Pons (tissue), 1 donor: Measurements from ENCODE around the gene ANGPT4.
A peak's percentile ranks its signal among the peaks of the same experiment; 100 is the strongest.
"Not testable (repeated sequence)": the region's sequence is repeated elsewhere in the genome, so short reads cannot be mapped to it uniquely, and the experiment has no call there.

Experiments
- DNase-seq: peaks from one replicate; pipeline ENCODE4 v3.0.0-alpha.2; 2016; ENCODE audit warnings: low spot score

The ANGPT4 gene

DNA sequence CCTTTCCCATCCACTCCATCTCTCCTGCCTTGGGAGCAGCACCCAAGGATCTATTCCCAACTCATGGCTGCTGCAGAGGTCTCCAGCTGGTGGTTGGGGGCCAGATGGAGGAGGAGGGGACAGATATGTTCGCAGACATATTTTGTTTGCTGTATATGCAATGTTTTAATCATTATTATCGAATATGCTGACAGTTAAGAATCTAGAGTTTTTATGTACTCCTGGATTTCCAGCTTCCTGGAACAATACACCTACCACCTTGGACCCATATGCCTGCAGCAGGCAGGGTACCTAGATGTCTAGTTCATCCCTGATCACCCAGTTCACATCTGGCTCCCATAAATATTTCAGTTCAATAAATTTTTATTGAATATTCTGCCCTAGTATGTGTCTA, 73.6 kb downstream of the ANGPT4 start:
- no peak for DNase-seq

DNA sequence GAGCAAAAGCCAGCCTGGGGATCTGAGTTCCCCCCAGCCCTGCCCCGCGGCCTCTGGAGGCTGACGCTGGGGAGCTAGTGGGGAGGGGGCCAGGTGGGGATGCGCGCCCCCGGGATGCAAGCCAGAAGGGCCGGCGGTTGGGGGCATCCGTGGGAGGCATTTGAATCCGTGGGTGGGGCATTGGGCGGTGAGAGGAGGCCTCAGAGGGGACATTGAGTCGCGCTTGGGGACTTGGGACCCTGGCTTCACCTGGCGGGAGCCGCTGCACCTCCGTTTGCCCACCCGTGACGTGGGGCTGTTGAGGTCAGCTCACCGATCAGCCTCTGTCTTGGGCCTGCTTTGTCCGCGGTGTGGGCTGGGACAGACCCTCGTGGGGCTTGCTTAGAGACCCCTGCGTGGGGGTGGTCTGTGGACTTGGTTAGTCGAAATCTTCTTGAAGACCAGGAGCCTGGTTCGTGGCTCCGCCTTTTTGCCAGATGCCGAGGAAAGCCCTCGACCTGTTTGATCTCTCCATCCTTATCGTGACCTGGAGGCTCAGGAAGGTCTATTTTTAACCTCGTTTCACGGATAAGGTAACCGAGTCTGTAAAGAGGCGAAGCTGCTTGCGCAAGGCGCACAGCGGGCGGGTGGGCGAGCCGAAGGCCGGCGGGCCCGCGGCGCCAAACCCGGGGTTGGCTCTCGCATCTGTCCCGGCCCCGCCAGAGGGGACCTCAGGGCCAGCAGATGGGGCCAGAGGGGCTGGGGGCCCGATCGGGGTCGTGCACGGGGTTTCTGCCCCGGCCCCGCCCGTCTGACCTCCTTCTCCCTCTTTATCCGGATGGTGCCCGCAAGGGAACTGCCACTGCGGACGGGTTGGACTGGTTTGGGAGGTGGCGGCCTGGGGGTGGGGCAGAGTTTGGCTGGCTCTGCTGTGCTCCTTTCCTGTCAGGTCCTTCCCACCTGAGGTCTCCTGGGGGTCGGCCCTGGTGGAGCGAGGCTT, 74.3 kb downstream of the ANGPT4 start:
- DNase-seq = no peak

DNA sequence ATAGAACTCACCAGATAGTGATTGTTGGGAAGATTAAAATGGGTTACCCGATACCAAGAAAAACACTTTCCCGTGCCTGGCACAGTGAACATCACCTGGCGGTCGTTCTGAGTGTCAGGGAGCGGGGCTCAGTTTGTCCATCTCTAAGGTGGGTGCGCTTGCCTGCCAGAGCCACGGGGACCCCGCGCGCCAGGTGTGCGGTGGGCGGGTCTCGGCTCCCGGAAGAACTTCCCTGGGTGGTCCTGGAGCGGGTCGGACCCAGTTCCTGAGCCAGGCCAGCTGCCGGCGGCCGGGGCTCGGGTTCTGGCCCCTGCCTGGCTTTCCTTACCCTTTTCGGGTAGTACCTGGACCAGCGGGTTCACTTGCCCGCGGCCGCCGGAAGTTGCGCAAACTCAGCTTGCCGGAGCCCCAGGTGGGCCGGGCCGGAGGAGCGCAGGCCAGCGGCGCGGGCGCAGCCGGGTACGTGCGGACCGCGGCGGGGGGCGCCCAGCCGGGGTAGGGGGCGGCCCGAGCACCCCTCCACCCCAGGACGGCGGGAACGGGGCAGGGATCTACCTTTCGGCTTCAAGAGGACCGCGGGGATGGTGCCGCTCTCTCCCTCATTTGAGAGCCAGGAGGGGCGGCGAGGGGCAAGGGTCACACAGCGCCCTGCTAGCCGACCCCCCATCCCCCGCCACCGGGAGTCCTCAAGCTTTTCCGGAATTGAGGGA, 75.1 kb downstream of the ANGPT4 start:
- DNase-seq = no peak

DNA sequence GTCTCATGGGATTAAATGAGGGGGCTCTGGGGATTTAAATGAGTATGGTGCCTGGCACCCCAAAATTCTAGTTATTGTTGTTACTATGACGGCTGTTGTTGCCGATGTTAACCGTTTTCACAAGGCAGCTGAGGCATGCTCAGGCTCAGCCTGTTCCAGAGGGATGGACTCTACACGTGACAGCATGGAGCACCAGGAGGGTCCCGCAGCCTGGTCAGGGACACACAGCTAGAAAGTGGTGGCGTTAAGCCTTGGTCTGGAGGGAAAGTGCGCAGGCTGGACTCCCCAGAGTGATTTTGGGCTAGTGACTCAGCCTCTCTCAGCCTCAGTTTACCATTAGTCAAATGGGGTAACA, 75.7 kb downstream of the ANGPT4 start:
- no peak for DNase-seq

DNA sequence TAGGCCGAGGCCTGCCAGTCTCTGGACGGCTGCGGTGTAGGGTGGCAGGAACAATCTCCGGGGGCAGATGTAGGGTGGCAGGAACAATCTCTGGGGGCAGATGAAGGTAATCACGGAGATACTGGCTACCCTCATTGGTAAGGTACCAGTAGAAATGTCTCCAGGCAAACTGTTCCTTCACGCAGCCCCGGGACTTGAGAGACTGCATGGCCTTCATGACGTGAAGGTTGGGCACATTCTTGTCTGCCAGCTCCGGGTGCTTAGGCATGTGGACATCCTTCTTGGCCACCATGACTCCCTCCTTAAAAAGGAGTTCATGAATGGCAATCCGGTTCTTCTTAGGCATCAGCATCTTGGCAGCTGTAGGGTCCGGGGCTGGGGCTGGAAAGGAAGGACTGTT, 76.5 kb downstream of the ANGPT4 start:
- DNase-seq = no peak

DNA sequence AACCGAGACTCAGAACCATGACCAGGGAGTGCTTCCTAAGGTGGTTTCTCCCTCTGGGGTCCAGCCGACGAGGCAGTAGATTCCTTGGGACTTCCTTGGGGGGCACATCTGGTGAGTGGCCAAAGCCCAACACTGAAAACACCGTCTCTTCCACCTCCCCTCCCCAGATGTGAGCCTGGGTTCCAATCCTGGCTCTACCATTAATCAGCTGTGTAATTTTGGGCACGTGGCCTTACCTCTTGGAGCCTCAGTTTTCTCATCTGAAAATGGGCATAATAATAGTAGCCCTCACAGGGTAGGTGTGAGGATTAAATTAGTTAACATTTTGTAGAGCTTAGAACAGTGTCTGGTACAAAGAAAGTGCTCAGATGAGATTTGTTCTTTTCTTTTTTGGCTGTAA, 77.1 kb downstream of the ANGPT4 start:
- no peak for DNase-seq

DNA sequence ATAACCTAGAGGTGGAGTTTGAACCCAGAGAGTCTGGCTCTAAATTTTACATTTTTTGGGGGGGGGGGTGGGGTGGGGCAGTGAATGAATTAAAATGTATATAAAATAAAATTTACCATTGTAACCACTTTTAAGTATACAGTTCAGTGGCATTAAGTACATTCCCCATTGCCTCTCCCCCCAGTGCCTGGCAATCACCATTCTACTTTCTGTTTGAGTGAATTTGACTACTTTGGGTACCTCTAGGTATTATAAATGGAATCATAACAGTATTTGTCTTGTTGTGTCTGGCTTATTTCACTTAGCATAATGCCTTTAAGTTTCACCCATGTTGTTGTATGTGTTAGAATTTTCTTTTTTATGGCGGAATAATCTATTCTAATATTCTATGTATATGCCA, 79.9 kb downstream of the ANGPT4 start:
- DNase-seq = no peak

DNA sequence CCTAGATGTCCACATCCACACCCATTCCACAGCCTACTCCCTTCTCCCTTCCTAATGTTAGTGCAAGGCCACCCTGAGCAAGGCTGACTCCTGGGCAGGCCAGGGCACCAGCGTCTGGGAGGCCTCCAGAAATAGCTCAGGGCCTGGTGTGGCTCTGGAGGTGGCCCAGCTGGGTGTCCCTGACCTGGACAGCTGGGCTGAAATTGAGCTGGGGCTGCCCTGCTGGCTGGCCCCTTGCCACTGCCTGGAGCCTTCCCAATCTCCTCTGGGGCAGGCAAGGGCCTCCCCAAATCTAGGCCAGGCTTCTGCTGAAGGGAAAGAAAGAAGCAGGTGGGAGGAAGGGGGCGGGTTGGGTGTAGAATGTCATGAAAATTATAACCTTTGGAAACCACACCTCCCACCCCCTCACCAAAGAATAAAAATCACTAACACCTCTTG, 80.5 kb downstream of the ANGPT4 start:
- DNase-seq = no peak

DNA sequence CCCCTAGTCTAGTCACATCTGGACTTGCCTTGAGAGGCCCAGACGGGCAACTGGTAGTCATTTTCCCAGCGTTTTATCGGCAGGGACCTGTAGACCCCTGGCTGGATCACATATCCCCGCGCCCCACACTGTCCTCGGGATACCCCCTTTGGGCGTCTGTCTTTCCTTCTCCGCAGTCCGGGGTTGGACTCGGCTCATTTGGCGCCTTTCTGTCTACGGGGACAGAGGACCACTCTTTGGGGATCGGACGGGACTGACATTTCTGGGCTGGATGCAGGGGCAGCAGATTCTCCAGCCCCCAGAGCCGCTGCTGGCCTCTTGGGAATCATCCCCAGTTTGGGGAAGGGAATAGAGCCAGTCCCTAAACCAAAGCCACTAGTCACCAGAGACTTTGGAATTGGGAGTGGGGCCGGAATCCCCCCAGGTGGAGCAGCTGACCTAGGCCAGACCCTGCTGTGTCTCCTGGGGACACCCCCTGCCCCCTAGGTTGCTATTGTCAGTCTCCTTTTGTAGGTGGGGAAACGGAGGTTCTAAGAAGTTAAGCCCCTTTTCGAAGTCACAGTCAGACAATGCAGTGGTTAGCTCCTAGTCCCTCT, 81.9 kb downstream of the ANGPT4 start:
- no peak for DNase-seq

DNA sequence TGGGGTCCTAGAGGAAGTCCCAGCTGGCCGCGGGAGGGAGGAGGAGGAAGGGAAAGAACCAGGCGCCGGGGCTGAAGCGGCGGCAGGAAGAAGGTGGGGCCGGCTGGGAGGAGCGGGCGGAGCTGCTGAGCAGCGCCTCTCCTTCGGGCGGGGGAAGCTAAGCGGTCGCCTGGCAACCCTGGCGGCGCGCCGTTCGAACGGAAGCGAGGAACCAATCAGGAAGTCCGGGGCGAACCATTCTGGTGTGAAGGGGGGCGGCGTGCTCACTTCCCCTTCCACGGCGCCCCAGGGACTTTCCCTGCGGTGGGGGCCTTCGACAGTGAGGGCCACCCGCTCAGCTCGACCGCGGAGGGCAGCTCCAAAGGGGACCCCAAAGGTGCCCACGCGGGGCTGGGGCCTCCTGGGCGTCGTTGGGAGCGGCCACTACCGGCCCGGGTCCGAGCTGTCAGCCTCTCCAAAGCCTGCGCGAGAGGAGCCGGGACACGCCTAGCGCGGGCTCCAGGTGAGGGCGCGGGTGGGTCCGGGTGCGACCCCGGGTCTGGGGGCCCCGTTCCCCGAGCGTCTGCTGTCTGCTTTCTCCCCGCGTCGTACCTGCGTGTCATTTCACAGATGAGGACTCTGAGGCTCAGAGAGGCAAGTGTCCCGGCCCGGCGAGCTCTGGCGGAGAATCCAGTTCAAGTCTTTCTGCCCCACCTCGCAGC, 82.5 kb downstream of the ANGPT4 start, which contains the start of gene FAM110A:
FAM110A (plus strand) TSS at position 266 of the 701 bp plus-strand sequence. CDS start 11,090 bp downstream, outside the sequence.
- peak; percentile 86 for DNase-seq

DNA sequence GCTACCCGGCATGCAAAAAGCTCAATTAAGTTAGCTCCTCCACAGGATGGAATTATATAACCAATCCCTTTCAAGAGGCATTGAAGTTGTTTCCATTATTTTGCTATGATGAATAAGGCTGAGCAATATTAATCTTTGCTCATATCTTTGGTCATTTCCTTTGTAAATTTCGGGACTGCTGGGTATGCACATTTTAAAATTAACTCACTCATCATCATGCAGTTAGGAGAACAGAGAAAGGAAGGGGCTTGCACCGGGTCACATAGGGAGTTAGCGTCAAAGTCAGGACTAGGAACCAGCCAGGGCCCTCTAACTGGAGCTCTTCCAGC, 83.0 kb downstream of the ANGPT4 start:
- DNase-seq = no peak

DNA sequence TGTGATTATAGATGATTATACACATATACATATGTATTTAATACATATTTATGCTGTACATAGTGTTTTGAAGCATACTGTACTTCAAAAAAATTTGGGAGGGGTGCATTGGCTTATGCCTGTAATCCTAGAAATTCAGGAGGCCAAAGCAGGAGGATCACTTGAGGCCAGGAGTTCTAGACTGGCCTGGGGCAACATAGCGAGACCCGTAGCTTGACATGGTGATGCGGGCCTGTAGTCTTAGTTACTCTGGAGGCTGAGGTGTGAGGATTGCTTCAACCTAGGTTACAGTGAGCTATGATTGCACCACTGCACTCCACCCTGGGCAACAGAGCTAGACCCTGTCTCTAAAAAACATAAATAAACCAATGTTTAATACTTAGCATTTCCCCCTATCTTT, 84.2 kb downstream of the ANGPT4 start:
- DNase-seq = no peak

DNA sequence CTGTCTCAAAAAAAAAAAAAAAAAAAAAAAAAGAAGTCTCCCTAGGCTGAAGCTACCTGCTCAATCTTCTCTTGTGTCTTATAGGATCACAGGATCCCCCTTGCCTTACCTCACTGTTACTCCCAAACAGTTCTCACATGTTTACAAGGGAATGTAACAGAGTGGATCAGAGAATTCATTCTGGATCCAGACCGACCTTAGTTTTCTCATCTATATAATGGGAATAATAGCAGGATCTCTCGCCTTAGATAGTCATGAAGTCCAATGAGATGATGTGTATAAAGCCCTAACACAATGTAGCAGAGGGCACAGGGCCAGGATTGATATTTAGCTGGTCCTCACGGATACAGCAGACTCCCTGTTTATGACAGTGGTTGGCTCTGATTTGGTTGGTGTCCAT, 84.9 kb downstream of the ANGPT4 start:
- DNase-seq = no peak

DNA sequence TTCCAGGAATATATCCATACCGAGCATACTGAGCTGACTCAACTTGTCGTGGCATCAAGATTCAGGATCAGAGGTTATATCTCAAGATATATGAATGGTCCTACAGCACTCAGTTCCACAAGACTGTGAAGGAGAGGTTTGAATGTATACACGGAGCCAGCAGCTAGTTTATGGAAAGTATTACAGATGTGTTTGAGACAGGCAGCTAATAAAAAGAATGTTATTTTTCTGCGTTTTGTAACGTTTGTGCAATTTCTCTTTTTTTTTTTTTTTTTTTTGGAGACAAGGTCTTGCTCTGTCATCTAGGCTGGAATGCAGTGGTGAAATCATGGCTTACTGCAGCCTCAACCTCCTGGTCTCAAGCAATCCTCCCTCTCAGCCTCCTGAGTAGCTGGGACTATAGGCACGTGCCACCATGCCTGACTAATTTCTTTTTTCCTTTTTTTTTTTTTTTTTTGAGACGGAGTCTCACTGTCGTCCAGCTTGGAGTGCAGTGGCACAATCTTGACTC, 86.1 kb downstream of the ANGPT4 start:
- DNase-seq = no peak

DNA sequence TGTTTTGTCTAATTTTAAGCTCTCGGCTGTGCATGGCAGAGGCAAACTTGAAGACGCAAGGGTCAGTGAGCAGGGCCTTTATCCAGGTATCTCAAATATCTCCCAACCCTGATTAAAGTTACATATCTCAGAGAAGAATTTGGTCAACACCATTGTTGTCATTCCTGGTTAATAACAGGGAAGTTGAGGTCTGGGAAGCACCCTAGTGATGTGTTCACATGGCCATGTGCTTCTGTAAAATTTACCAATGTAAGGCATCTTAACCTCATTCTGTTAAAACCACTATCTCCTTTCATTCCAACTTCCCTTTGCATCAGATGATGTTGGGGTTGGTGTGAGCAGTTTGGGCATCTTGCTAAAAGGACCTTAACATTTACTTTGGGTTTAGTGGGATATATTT, 86.6 kb downstream of the ANGPT4 start:
- DNase-seq = no peak

DNA sequence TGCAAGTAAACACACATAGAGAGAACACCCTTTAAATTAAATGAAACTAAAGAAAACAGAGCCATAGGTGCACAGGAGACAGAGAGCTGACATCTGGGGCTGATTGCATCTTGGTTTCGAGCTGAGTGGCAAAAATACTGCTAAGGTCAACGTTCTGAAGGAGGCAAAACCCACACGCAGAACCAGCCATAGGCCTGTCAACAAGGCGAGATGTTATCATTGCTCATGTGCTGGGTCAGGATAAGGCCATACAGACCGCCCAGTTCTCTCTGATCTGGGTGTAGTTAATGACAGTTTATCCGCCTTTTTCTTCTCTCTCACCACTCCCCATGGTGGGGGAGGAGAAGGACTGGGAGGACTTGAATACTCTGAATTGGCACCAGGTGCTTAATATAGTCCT, 87.1 kb downstream of the ANGPT4 start:
- no peak for DNase-seq

DNA sequence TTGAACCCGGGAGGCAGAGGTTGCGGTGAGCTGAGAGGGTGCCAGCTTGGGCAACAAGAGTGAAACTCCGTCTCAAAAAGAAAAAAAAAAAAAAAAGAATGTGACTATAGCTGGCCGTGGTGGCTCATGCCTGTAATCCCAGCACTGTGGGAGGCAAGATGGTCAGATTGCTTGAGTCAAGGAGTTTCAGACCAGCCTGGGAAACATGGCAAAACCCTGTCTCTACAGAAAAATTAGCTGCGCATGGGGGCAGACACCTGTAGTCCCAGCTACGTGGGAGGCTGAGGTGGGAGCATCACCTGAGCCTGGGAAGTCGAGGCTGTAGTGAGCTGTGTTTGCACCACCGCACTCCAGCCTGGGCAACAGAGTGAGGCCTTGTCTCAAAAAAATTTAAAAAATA, 88.2 kb downstream of the ANGPT4 start:
- not testable (repeated sequence) for DNase-seq

DNA sequence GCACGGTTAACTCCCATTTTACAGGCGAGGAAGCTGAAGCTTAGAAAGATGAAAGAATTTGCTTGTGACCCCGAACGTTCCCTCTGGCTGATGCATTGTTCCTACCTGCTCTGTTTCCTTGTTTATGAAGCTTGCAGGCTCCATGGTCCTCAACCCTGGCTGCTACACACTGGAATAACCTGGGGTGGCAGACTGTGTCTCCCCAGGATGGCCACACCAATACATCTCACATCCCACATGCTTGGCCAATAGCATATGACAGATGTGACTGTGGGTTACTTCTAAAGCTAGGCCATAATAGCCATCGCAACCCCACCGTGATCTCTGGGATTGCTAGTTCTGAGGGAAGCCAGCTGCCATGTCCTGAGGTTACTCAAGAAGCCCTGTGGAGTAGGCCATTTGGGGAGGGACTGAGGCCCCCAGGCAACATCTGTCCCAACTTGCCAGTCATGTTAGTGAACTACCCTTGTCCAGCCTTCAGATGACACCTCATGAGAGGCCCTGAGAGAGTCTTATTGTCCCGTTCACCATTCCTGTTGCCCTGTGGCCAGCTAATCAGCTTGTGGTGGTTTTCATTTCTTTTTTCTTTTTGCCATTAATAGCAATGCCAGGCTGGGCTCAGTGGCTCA, 89.3 kb downstream of the ANGPT4 start:
- no peak for DNase-seq

DNA sequence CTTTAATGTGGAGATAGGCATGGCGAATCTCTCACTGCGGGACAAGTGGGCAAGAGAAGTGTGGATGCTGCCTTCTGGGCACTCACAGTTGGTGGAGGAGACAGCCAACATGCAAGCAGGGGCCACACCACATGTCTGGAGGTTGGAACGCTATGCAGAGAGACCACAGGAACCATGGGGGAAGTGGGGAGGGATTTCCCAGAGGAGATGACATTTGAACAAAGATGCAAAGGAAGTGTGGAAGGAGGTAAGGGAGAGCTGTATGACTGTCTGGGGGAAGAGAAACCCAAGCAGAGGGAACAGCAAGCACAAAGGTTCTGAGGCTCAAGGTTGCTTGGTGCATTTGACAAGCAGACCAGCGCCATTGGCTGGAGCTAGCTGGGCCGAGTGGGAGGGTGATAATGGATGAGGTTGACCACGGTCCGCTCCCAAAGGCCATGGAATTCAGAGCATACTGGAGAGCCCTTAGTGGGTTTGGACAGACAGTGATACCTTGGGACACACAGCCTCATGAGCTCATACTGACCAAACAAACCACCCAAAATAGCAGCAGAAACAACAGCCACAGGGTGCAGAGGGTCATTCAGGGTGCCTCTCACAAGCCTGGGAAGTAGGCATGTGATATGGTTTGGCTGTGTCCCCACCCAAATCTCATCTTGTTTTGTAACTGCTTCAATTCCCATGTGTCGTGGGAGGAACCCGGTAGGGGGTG, 90.3 kb downstream of the ANGPT4 start:
- no peak for DNase-seq

DNA sequence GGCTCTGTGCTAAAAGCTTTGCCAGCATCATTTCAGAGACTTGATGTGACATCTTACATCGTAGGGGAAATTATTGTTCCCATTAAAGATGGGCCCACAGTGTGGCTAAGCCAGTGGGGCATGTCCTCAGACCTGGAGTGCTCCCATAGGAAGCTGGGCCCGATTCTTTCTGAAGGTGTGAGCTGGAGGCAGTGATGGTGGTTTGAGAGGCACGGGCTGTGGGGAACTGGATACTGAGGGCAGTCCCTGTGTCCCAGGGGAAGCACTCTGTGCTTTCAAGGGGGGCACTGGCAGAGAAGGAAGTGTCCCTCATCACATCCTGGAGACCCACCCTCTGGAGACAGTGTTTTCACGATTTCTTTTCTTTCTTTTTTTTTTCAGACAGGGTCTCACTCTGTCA, 91.2 kb downstream of the ANGPT4 start:
- DNase-seq = no peak

DNA sequence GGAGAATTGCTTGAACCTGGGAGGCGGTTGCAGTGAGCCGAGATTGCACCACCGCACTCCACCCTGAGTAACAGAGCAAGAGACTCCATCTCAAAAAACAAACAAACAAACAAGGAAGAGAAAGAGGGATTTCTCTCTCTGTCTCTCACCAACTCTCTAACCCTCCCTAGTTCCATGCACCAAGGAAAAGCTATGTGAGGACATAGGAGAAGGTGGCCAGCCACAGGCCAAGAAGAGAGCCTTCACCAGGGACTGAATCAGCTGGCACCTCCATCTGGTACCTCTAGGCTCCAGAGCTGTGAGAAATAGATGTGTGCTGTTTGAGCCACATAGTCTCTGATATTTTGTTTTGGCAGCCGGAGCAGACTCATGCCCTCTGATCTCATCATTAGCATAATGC, 91.6 kb downstream of the ANGPT4 start:
- no peak for DNase-seq
